ENCODE results near the gene INSL3.

Gene INSL3

DNA sequence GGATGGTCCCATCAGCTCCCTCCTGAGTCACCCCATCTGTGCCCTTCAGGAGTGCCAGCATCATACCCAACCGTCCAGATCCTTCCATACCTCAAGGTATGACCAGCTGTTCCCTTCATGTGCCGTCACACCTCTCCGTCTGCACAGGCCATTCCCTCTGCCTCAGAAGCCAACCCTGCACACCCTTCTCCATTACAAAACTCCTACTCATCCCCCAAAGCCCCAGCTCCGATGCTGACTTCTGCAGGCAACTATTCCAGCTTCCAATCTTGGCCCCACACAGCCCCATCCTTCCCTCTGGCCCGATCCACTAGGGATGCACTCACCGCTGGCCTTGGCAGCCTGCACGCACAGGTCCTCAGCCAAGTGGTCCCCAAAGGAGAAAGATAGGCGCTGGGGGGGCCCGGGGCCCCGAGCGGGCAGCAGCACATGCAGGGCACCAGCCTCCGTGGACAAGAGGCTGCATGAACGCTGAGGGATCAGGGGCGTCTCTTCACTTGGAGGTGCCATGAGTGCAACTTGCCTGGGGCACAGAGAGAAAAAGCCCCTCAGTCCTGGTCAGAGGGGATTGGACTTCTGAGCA is 22.7 kb upstream of the INSL3 start:
- no peak for DNase-seq

GRCh38 chr19:17843292-17843827 is 22.0 kb upstream of the INSL3 start:
- no peak for DNase-seq

DNA sequence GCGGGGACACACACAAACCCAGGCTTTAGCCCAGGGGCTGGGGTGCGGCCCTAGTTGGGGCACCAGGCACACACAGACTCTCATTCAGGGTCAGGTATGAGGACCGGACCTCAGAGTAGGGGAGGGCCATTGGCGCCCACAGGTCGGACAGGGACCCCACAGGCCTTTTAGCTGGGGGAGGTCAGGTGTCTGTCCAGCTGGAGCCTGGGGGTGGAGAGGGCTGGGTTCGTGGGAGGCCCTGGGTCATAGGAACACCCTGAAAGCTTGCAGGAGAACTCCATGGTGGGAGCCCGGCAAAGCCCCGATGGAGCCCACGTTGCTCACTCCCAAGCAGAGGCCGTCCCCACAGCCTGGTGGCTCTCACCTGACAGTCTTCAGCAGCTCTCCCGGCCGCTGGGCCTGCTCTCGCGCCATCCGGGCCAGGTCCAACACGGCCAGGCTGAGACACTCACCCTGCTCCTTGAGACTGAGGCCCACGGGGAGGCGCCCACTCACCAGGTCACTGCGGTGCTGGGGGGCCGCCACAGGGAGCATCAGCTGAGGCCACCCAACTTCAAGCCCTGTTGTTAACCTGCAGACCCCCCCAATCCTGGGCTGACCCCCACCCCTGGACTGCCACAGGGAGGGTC is 21.5 kb upstream of the INSL3 start:
- no peak for DNase-seq

DNA sequence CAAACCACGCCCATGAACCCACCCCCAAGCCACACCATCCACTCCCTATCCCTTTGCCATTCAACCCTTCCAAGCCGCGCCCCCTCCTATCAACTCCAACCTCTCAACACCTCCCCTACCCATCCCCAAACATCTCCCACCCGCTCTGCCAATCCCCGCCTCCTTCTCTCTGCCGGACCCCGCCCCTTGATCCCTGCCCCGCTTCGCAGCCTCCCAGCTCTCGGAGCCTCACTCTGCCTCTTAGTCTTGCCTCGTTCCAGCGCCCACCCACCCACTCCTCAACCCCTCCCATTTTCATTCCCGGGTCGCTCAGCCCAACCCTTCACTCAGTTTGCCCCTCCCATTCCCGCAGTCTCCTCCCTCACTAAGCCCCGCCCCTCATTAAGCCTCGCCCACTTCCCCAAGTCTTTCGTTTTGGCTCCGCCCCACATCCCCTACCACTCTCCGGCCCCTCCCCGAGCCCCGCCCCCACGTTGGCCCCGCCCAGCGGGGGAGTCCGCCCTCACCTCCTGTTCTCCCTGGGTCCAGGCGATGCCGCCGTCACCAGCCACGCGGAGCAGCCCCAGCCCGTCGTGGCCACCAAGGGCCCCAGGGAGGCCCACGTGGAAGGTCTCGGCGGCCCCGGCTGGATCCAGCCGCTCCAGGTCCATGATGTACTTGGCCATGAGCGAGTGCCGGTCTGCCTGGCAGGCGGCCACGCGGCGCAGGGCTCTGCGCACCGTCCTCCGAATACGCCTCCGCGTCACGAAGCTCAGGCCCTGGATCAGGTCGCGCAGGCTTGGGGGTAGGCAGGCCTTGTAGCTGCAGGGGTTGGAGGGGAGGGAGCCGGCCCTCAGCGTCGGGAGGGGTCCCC is 20.7 kb upstream of the INSL3 start:
- DNase-seq = peak; percentile 30

DNA sequence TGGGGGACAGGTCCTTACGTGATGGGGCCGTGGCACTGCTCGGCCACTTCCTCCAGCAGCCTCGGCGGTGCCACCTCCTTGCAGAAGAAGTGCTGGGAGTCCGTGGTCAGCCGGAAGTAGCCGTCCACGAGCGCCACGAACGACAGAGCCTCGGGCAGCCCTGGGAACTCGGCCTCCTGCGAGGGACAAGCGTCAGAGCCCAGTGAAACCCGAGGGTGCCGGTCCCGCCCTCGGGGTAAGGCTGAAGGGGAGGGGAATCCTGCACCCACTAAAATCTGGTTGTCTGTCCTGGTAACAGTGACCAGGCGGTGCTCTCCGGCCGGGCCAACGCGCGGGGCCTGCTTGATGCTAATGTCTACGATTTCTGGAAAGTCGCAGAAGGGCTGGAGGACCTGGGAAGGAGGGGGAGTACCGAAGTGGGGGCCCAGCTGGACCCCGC is 20.1 kb upstream of the INSL3 start:
- no peak for DNase-seq

DNA sequence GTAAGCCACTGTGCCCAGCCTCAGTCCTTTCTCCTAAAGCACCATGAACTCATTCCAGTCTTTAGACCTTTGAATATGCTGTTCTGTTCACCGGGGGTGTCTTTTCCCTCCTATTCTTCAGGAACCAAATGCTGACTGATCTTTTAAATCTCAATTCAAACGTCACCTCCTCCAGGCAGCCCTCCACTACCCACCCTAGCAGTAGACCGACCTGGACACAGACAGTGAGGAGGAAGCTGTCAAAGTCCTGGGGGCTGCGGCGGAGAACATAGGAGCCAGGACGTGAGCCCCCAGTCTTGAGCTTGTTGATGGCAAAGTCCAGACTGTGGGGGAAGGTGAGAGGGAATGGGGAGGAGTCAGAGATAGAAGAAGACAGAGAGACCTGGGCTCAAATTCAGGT is 18.7 kb upstream of the INSL3 start:
- no peak for DNase-seq

DNA sequence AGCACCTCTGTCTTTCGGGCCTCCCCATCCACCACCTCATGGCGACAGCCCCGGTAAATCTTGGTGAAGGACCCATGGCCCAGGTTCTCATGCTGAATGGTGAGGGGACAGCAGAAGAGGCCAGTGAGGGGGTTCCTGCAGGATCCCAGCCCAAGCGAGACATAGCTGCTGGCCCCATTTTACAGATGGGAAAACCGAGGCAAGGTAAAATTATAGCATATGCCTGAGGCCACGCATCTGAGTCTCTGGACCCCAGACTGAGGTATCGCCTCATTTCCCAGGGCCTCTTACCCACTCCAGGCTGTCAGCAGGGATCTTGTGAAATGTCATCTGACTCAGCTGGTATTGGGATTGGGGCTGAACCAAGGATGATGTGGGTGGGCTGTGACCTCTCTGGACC is 16.7 kb upstream of the INSL3 start:
- DNase-seq = no peak

DNA sequence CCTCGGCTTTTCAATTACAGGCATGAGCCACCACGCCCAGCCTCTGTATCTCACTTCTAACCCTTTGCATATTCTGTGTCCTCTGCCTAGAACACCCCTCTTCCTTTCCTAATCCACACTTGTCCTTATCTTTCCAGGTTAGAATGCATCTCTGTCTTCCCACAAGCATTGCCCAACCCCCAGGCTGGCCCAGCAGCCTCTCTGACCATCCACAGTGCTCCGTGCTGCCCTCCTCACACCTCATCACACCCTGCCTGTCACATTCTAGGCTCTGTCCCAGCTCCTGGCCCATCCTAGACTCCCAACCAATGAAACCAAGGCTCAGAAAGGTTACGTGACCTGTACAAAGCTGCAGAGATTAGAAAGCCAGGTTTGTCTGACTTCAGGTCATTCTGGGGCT is 15.2 kb upstream of the INSL3 start:
- DNase-seq = no peak

- DNase-seq = no peak
These were observed 14.1 kb upstream of the INSL3 start for GRCh38 chr19:17835182-17836006.

- no peak for DNase-seq
These were observed 13.2 kb upstream of the INSL3 start for GRCh38 chr19:17834350-17835181.

DNA sequence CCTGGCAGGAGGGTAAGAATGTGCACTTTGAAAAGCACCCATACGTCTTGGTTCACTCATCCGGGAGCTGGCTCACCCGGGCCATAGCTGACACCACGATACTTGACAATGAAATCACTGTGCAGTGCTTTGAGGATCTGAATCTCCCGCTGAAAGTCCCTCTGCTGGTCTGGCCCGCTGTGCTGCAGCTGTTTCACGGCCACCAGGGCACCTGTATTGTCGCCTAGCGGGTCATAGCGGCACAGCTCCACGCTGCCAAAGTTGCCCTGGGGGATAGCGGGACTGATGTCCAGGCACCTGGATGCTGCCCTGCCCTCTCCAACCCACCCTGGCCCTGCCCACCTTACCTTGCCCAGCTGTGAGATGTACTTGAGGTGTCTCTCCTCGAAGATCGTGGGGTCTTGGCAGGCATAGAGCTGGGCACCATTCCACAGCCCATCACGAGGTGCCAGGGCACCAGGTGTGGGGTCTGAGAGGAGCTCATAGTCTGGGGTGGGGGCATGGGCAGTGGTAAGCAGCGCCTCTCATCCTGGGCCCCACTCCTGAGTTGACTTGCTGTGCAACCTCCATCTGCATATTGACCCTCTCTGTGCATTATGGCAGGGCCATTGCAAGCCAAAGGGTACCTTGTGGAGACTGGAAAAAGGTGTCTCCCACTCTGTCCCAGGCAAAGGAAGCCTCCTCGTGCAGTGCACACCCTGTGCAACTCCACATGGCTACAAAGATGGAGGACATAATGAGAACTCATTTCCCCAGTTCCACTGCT is 11.3 kb upstream of the INSL3 start:
- no peak for DNase-seq

- DNase-seq = no peak
These were observed 10.1 kb upstream of the INSL3 start for GRCh38 chr19:17831419-17831888.

GRCh38 chr19:17830567-17831418 is 9.5 kb upstream of the INSL3 start:
- DNase-seq = no peak

DNA sequence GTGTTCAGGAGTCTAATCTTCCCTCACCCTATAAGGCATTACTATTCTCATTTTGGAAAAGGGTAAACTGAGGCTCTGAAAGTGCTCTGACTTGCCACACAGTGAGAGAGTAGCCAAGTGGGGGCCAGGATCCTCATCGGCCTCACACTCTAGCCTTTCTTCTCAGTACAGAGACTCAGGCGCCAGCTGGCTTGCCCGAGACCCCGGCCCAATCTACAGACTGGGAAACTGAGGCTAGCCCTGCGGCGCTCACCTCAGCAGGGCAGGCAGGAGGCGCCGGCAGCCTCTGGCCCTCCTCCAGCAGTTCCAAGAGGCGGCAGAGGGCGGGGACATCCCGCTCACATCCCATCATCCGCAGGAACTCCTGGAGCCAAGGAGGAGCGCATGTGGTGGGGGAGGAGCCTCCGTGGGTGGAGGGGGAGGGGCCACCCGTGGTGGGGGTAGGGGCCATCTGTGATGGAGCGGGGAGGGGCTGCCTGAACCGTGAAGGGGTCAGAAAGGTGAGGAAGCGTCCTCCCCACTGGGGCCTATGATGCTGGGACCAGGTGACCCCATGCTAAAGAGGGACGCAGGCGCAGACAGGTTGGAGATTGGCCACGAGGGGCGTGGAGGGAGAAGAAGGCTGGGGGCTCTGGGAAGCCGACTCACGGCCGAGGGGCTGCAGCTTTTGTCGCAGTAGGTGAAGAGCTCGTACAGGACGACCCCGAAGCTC is 8.7 kb upstream of the INSL3 start:
- peak; percentile 25 for DNase-seq

GRCh38 chr19:17826508-17827056 is 5.3 kb upstream of the INSL3 start:
- DNase-seq = no peak

DNA sequence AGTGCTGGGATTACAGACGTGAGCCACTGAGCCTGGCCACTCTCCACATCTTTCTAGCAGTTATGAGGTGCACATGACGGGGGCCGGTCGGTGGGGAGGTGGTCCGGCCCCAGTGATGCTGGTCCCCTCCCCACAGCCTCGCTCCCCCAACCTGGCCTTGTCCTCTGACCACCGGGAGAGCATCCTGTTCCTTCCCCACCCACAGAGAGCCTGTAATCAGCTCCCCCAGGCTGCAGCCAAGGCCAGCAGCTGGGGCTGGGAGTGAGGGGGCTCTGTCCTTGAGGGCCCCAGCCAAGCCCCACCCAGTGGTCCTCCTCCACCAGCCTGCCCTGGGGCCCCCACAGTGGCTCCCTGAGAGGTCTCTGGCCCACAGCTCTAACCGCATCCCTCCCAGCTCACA is 3.0 kb upstream of the INSL3 start:
- no peak for DNase-seq

GRCh38 chr19:17817668-17818363 is 3.5 kb downstream of the INSL3 start:
- no peak for DNase-seq

- DNase-seq = no peak
These were observed 9.2 kb downstream of the INSL3 start for GRCh38 chr19:17812099-17812498.

All from NCI-H524 treated with DMSO at 0.1 percent for 48 hours (cell line).